HCT116 (cell line): ENCODE results near the gene NUFIP2.

Experiments used
- EZH2phosphoT487 ChIP-seq: fragments of 200-600 bp; IDR thresholded peaks from 2 replicates; pipeline ENCODE4 v1.6.1; 2018; ENCODE audit warnings: antibody characterized with exemption, borderline replicate concordance
- ZNF274 ChIP-seq: fragments of 200-500 bp; sonication (Bioruptor generic); IDR thresholded peaks from 2 replicates; pipeline ENCODE4 v1.6.1; 2014; ENCODE audit warnings: mild to moderate bottlenecking, low read depth, low read length, inconsistent platforms

DNA sequence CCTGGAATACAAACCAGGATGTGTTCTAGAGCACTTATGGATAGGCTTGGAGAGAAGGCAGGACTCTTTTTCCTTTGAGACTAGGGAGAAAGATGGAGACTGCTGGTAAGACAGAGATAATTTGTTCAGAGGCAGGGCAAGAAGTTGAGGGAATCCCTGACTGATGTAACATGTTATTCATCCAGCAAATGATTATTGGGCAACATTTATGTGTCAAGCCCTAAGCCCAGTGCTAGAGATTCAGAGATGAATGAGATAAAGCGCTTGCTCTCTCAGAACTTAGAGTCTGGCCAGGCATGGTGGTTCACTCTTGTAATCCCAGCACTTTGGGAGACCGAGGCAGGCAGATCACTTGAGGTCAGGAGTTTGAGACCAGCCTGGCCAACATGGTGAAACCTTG, 47.8 kb upstream of the NUFIP2 start:
- TF ChIP-seq ZNF274 (no peak), EZH2phosphoT487 (no peak)
